ENCODE data around the gene CMTM8. TPM values are rescaled to one million over a fixed set of nuclear protein-coding genes. Genes with fewer than 3 reads are reported as not detected.

The CMTM8 gene
- polyA plus RNA-seq, 2 of the 4 experiments (the other 2 are of a cell fraction): 8.4 to 15.6 TPM

DNA sequence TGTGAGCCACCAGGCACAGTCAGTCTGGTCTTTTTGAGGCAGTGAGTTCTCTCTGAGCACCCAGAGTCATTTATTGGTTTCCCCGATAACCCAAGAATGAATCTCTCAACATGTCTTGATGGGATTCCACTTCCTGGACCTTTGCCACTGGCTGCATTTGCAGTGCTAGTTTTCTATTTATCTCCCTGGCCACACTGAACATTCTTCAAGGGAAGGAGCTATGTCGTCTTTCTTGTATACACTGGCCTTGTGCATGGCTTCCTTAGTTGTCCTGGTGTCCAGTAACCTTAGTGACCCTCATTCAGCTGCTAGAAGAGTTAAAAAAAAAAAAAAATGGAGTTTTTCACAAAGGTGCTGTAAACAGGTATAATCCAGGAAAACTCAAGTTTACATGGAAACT is 88.3 kb downstream of the CMTM8 start:
- TF ChIP-seq SMC3 (IDR thresholded peaks at IDR 0.05): no peak
- TF ChIP-seq, protein P1, sequence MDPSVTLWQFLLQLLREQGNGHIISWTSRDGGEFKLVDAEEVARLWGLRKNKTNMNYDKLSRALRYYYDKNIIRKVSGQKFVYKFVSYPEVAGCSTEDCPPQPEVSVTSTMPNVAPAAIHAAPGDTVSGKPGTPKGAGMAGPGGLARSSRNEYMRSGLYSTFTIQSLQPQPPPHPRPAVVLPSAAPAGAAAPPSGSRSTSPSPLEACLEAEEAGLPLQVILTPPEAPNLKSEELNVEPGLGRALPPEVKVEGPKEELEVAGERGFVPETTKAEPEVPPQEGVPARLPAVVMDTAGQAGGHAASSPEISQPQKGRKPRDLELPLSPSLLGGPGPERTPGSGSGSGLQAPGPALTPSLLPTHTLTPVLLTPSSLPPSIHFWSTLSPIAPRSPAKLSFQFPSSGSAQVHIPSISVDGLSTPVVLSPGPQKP (IDR thresholded peaks at IDR 0.05; ENCODE audit: low read depth, low read length): no peak
- DNase-seq (ENCODE audit: low read depth in 1 of 2, low spot score in 1 of 2) (no peak), FAIRE-seq (no peak), ATAC-seq (no peak)
- Histone ChIP-seq H3K9me3 (no peaks in the 10 kb centered on the region), H3K27ac (no peak overlapping the region), H3K4me2 (no peak overlapping the region), H3K4me3 (no peak overlapping the region), H3K4me1 (no peaks in the 10 kb centered on the region)
- WGBS (ENCODE audit: missing lambda C conversion rate): 93% methylated on average over 2 of the region's 2 CpGs
- CTCF ChIA-PET: no interaction called here
- POLR2A ChIA-PET: no interaction called here

DNA sequence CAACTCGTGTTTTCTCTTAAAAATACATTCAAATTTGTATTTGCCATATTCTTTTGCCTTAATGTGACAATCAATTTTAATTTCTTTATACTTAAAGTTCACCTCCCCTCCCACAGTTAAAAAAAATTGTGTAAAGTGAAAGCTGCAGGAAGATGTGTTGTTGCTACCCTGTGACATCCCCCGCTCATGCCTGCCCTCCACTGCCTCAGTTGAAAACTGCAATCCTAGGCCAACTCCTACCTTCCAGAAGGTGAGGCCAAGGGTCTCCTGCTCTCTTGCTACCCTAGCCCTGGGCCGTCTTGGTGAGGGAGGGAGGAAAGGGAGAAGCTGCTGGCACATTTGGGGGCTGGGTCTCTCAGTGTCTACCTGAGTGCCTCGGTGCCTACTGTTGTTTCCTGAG is 96.2 kb downstream of the CMTM8 start:
- 87% methylated on average over 4 of the region's 4 CpGs for WGBS (ENCODE audit: missing lambda C conversion rate)
- Histone ChIP-seq H3K4me1 (no peaks in the 10 kb centered on the region), H3K4me3 (no peak overlapping the region), H3K4me2 (no peak overlapping the region), H3K9me3 (no peaks in the 10 kb centered on the region), H3K27ac (no peak overlapping the region)
- no peak for FAIRE-seq
- no peak for DNase-seq (ENCODE audit: low read depth in 1 of 2, low spot score in 1 of 2)
- ATAC-seq: peak in 1 of 2 experiments; percentile 59; a peak in 3 of 6 replicates
- TF ChIP-seq RAD21 (conservative IDR thresholded peaks at IDR 0.05 in 1 of 2, IDR thresholded peaks at IDR 0.05 in 1 of 2) (peak in 1 of 2 experiments; percentile 22; a peak in 1 of 5 replicates), ZNF302 (CRISPR knock-in tag; IDR thresholded peaks at IDR 0.05) (no peak)
- ChIA-PET CTCF (interaction anchor here (0.7 to 1.7 kb wide), 7 partner anchors 15 to 315 kb away, joined by 3 to 6 read pairs (median 3); no protein-coding TSS in a partner anchor), POLR2A (no interaction called here)

DNA sequence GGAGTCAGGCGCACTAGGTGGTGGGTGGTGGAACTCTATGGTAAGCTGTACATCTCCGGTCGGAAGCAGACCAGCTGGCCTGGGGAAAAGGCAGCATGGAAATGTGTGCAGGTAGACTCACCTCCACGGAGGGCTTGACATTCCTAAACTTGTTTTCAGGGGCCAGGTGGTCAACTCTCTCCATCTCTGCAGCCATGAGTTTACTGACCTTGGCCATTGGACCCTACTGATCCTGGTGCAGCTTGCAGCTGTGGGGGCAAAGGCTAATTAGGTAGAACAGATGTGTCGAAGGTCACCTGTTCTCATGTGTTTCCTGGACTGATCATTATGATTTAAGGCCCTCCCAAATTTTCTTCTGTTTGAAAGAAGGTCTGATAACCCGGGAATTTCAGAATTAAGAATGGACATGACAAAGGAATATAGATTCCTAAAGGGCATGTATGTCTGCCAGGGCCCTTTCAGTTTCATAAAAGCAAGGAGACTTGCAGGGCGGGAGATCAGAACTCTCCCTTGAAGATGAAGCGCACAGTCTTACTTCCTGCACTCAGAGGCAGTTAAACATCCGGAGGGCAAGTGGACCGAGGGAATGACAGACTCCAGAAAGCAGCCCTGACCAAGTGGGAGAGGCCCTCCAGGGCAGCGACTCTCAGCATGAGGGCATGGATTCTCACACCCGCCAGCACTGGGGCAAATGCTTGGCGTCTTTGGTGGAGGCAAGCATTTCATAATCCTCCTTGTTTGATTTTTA is 97.1 kb downstream of the CMTM8 start:
- CTCF ChIA-PET: interaction anchor here (1.0 to 2.2 kb wide), 9 partner anchors 12 to 316 kb away, joined by 3 to 9 read pairs (median 4); no protein-coding TSS in a partner anchor
- TF ChIP-seq HDAC2 (IDR thresholded peaks at IDR 0.05) (no peak), KDM1A (IDR thresholded peaks at IDR 0.05; ENCODE audit: low read depth) (no peak)
- ATAC-seq: no peak
- no peaks in the 10 kb centered on the region for H3K9me3 ChIP-seq
- WGBS (ENCODE audit: missing lambda C conversion rate): 87% methylated on average over 13 of the region's 13 CpGs
- POLR2A ChIA-PET: no interaction called here
- no peak for DNase-seq (ENCODE audit: low read depth in 1 of 2, low spot score in 1 of 2)
- no peaks in the 10 kb centered on the region for H3K4me1 ChIP-seq
- H3K4me3 ChIP-seq: no peak overlapping the region
- H3K27ac ChIP-seq: no peak overlapping the region
- H3K4me2 ChIP-seq: no peak overlapping the region
- no peak for FAIRE-seq

DNA sequence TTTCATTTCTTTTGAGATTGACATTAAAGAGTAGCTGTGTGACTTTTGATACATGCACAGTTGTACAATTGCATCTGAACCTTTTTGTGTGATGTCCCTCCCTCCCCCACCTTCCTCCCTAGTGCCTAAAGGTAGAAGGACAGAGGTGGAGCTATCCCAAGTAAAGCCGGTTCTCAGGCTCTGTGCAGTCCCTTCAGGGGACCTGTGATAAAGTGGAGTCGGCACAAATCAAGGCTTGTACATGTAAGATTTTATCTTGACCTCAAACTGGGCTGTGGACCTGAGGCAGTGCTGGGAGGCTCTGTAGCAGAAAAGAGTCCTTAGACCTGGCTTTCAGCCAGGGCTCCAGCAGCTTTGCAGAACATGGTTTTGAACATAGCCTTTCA is 97.6 kb downstream of the CMTM8 start:
- no peak overlapping the region for H3K4me2 ChIP-seq
- CTCF ChIA-PET: interaction anchor here (1.0 to 2.2 kb wide), 5 partner anchors 11 to 158 kb away, joined by 3 to 9 read pairs (median 3); no protein-coding TSS in a partner anchor
- no peak for FAIRE-seq
- H3K27ac ChIP-seq: no peak overlapping the region
- no peak for DNase-seq (ENCODE audit: low read depth in 1 of 2, low spot score in 1 of 2)
- WGBS (ENCODE audit: missing lambda C conversion rate): 58% methylated on average over 2 of the region's 2 CpGs
- no peaks in the 10 kb centered on the region for H3K4me1 ChIP-seq
- no peak overlapping the region for H3K4me3 ChIP-seq
- no peaks in the 10 kb centered on the region for H3K9me3 ChIP-seq
- ATAC-seq: no peak
- POLR2A ChIA-PET: no interaction called here
- TF ChIP-seq TP53 (CRISPR knock-in tag; IDR thresholded peaks at IDR 0.05) (no peak), KDM1A (IDR thresholded peaks at IDR 0.05; ENCODE audit: low read depth) (no peak), HEYL (CRISPR knock-in tag; IDR thresholded peaks at IDR 0.05) (no peak), RNF2 (IDR thresholded peaks at IDR 0.05; ENCODE audit: borderline replicate concordance, low read depth) (no peak), HOXB13 (CRISPR knock-in tag; IDR thresholded peaks at IDR 0.05; ENCODE audit: low read depth) (no peak), ZNF302 (CRISPR knock-in tag; IDR thresholded peaks at IDR 0.05) (no peak), HOXA7 (CRISPR knock-in tag; IDR thresholded peaks at IDR 0.05) (no peak), CBX8 (IDR thresholded peaks at IDR 0.05) (no peak), CEBPB (IDR thresholded peaks at IDR 0.05) (no peak), MAZ (IDR thresholded peaks at IDR 0.05; ENCODE audit: borderline replicate concordance, low read depth, low read length) (no peak), RARB (CRISPR knock-in tag; IDR thresholded peaks at IDR 0.05) (no peak)
- TF ChIP-seq, protein P2, sequence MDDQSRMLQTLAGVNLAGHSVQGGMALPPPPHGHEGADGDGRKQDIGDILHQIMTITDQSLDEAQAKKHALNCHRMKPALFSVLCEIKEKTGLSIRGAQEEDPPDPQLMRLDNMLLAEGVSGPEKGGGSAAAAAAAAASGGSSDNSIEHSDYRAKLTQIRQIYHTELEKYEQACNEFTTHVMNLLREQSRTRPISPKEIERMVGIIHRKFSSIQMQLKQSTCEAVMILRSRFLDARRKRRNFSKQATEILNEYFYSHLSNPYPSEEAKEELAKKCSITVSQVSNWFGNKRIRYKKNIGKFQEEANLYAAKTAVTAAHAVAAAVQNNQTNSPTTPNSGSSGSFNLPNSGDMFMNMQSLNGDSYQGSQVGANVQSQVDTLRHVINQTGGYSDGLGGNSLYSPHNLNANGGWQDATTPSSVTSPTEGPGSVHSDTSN (IDR thresholded peaks at IDR 0.05): no peak
- TF ChIP-seq, protein P1 (IDR thresholded peaks at IDR 0.05; ENCODE audit: low read depth, low read length): no peak
- TF ChIP-seq, protein P3, sequence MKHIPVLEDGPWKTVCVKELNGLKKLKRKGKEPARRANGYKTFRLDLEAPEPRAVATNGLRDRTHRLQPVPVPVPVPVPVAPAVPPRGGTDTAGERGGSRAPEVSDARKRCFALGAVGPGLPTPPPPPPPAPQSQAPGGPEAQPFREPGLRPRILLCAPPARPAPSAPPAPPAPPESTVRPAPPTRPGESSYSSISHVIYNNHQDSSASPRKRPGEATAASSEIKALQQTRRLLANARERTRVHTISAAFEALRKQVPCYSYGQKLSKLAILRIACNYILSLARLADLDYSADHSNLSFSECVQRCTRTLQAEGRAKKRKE (CRISPR knock-in tag; IDR thresholded peaks at IDR 0.05; ENCODE audit: low read depth): no peak
- TF ChIP-seq, protein P4, sequence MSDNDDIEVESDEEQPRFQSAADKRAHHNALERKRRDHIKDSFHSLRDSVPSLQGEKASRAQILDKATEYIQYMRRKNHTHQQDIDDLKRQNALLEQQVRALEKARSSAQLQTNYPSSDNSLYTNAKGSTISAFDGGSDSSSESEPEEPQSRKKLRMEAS (IDR thresholded peaks at IDR 0.05): no peak
- TF ChIP-seq, protein P5, sequence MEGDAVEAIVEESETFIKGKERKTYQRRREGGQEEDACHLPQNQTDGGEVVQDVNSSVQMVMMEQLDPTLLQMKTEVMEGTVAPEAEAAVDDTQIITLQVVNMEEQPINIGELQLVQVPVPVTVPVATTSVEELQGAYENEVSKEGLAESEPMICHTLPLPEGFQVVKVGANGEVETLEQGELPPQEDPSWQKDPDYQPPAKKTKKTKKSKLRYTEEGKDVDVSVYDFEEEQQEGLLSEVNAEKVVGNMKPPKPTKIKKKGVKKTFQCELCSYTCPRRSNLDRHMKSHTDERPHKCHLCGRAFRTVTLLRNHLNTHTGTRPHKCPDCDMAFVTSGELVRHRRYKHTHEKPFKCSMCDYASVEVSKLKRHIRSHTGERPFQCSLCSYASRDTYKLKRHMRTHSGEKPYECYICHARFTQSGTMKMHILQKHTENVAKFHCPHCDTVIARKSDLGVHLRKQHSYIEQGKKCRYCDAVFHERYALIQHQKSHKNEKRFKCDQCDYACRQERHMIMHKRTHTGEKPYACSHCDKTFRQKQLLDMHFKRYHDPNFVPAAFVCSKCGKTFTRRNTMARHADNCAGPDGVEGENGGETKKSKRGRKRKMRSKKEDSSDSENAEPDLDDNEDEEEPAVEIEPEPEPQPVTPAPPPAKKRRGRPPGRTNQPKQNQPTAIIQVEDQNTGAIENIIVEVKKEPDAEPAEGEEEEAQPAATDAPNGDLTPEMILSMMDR (IDR thresholded peaks at IDR 0.05): no peak

Measured in A549 (cell line).